NCI-H345 (cell line): Measurements from ENCODE around the gene IQGAP2.

Experiments used
- DNase-seq: peaks from one replicate; lab custom pipeline; 2025; lab: John Stamatoyannopoulos, UW

IQGAP2 gene

DNA sequence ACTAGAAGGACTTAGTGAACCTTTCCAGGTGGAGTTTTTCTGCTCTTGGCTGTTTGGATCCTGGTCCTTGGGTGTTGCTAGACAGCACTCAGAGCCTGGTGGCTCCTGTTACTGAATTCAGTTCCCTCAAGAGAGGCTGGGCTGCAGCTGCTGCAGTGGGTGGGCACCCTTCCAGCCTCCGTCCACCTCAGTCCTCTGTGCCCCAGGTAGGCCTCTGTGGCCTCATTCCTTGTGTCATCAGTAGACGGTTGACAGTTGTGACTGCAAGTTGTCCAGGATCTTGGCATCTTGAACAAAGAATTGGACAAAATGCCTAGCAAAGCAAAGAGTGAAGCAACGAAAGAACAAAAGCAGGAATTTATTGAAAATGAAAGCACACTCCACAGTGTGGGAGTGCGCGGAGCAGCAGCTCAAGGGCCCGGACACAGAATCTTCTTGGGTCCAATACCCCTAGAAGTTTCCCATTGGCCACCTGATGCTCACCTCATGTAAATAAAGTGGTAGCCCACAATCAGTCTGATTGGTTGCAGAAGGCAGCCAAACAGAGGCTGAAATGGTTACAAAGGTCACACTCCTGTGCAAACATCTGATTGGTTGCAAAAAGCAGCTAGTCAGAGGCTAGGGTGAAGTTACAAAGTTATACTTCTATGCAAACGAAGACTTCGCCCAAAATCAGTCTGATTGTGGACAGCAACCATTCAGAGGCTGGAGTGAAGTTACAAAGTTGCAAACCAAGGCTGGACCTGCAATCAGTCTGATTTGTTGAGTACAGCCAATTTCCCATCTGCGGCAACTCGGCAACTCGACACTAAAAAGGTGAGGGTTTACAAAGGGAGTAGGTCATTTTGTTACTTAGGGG, 352.9 kb downstream of the IQGAP2 start:
- no peak for DNase-seq

- DNase-seq, result no peak
These were observed 354.0 kb downstream of the IQGAP2 start for GRCh38 chr5:76757049-76757448.
